ENCODE data around the gene IKZF3.
"Not testable (repeated sequence)": the region's sequence is repeated elsewhere in the genome, so short reads cannot be mapped to it uniquely, and the experiment has no call there.

Gene IKZF3

DNA sequence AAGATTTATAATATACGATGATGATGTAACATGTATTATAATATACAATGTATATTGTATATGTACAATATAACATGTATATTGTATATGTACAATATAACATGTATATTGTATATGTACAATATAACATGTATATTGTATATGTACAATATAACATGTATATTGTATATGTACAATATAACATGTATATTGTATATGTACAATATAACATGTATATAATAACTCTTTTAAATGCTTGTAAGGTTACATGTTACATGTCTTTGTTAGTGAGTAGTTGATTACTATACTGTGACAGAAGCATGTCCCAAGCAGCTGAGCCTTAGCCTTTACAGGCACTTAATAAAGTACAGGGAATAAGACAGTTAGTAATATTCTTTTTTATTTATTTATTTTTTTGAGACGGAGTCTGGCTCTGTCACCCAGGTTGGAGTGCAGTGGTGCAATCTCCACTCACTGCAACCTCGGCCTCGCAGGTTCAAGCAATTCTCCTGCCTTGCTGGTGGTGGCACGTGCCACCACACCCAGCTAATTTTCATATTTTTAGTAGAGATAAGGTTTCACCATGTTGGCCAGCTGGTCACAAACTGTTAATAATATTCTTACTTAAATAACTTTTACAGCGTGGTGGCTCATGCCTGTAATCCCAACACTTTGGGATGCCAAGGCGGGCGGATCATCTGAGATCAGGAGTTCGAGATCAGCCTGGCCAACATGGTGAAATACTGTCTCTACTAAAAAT, 8.0 kb downstream of the IKZF3 start:
- DNase-seq: peak; percentile 32

DNA sequence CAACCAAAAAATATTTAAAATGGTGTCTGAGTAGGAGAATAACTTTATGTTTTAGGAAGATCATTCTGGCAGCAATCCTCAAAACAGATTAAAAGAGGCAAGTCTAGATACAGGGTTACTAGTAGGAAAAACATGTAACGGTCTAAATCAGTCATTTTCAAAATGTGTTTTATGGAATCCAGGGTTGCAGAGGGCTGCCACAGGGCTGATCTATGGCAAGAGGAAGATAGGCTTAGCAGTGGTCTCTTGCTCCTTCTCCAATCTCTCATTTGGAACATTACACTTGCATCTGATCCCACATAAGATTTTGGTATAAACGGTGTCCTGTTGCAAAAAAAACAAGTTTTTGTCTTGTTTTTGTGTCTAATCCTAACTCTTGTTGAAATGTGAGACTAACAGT, 9.2 kb downstream of the IKZF3 start:
- no peak for DNase-seq

DNA sequence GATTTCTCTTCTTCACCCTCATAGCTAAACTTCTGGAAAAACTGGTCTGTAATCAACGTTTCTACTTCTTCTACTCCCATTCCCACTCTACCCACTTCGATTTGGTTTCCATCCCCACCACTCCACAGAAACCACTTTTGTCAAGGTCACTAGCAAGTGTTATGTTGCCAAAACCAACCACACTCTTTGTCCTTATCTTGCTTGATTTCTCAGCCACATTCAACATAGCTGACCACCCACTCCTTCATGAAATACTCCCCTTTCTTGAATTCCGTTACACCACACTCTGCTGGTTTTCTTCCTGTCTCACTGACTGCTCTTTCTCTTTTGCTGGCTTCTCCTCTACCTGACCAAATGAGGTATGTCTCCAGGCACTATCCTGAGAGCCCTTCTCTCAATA, 11.9 kb downstream of the IKZF3 start:
- peak; percentile 75 for DNase-seq

DNA sequence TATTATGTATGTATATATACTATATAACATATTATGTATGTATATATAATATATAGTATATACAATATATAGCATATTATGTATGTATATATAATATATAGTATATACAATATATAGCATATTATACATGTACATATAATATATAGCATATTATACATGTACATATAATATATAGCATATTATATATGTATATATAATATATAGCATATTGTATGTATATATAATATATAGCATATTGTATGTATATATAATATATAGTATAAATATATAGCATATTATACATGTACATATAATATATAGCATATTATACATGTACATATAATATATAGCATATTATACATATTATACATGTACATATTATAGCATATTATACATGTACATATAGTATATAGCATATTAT, 13.9 kb downstream of the IKZF3 start:
- DNase-seq: not testable (repeated sequence)

- no peak for DNase-seq
Measured at GRCh38 chr17:39848600-39848999, 15.5 kb downstream of the IKZF3 start.

DNA sequence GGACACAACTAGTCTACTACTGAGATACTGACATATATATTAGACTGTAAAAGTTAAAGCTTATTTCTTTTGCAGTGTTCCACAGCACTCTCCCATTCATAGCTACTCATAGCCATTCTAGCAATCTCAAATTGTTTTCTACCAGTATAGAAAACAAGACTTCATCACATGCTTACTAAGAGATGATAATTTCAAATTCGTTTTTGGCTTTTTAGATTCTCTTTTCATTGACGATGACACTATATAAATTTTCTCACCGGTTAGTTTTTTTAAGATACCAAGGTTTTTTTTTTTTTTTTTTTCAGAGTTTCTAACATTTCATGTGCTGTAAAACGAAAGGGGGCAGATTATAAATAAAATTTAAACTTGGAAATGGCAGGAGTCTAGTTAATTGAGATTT, 17.9 kb downstream of the IKZF3 start:
- no peak for DNase-seq

DNA sequence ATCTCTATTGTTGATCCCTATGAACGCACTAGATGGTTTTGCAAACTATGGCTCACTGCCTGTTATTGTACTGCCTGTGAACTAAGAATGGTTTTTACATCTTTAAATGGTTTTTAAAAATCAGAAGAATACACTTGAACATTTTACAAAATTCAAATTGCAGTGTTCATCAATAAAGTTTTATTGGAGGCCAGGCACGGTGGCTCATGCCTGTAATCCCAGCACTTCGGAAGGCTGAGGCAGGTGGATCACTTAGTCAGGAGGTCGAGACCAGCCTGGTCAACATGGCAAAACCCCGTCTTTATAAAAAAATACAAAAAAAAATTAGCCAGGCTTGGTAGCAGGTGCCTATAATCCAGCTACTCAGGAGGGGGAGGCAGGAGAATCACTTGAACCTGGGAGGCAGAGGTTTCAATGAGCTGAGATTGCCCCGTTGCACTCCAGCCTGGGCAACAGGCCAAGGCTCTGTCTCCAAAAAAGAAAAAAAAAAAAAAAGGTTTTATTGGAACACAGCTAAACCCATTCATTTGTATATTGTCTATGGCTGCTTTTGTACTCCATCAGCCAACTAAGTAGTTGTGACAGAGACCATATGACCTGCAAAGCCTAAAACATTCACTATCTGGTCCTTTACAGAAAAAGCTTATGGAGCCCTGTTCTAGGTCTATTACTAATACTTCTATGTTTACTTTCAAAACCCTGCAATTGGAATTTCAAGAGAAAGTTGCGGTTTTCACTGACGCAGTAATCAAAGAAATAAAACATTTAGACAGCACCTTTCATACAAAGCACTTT, 18.9 kb downstream of the IKZF3 start:
- DNase-seq: no peak

DNA sequence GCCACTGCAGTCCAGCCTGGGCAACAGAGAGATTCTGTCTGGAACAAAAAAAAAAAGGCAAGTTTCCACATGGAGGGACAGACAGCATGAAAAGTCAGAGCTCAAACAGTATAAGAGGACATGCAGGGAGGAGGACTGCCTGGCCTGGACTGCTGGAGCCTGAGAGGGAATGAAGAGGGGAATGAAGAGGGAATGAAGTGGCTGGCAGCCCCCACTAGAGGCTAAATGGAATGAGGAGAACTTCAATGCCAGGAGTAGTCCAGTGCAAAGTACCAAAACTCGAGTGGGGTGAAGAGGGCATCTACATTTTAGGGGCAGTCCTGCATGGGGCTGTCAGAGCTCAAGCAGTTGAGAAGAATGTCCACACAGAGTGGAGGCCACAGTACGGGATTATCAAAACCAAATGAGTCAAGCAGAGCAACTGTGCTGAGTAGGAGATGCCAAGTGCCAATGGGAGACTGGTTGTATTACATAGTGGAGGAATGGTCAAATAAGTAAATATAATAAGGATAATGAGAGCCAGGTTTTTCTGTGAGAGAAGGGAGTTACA, 22.9 kb downstream of the IKZF3 start:
- no peak for DNase-seq

DNA sequence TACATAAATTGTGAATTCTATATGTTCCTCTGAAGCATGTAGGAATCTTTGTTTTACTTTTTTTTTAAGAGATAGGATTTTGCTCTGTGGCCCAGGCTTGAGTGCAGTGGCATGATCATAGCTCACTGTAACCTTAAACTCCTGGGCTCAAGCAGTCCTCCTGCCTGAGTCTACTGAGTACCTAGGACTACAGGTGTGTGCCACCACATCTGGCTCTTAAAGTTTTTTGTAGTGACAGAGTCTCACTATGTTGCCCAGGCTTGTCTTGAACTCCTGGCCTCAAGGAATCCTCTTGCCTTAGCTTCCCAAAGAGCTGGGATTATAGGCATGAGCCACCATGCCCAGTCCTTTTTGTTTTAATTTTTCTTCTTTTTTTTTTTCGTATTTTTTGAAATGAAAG, 25.3 kb downstream of the IKZF3 start:
- no peak for DNase-seq

- DNase-seq: no peak
Measured at GRCh38 chr17:39838057-39838456, 26.1 kb downstream of the IKZF3 start.

DNA sequence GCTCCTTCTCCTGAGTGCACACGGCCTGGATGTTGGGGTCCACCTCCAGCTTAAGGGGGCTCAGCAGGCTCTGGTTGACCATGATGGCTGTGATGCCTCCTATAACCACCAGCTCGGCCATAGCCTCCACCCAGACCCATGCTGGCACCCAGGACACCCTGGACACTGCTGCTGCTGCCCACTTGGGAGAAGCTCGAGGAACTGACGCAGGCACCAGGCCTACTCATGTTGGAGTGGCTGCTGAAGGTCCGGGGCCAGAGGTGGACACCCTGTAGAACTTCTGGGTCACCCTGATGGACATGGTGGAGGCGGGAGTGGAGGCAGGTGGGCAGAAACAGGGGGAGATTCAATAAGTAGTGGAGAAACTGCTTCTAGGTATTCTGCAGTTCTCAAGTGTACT, 28.0 kb downstream of the IKZF3 start:
- no peak for DNase-seq

DNA sequence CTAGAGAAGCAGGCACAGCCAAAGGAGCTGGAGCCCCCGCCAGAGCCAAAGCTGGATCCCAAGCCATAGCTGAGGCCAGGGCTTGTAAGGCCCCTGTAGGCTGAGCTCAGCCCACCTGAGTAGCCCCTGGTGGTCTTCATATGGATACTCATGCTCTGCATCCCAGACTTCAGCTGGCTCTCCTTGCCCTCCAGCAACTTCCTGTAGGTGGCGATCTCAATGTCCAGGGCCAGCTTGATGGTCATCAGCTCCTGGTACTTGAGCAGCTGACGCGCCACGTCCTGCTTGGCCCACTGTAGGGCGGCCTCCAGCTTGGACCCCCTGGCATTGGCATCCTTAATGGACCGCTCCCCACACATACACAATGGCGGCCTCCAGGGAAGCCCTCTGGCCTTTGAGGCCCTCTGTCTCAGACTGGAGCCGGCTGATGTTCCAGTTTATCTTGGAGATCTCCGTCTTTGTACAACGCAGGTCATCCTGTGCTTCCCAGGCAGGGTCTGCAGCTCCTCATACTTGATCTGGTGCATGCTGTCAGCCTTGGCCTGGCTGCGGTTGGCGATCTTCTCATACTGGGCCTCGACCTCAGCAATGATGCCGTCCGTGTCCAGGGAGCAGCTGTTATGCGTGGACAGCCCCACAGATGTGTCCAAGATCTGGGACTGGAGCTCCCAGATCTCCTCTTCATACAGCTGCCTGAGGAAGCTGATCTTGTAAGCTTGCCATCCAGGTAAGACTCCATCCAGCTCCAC, 28.9 kb downstream of the IKZF3 start:
- DNase-seq: no peak

DNA sequence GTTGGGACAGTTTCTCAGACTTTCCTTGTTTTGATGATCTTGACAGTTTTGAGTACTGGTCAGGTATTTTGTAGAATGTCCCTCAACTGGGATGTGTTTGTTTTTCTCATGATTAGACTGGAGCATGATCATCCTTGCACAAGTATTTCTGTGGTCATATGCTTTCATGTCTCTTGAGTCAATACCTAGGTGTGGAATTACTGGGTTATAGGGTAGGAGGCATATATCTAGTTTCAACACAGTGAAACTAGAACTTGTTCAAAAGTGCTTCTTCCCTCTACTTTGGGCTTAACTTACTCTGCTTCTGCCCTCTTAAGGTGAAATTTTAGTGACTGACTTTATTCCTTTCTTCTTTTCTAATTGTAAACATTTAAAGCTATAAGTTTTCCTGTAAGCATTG, 30.1 kb downstream of the IKZF3 start:
- DNase-seq: no peak

GRCh38 chr17:39831588-39831987, 32.5 kb downstream of the IKZF3 start:
- no peak for DNase-seq

DNA sequence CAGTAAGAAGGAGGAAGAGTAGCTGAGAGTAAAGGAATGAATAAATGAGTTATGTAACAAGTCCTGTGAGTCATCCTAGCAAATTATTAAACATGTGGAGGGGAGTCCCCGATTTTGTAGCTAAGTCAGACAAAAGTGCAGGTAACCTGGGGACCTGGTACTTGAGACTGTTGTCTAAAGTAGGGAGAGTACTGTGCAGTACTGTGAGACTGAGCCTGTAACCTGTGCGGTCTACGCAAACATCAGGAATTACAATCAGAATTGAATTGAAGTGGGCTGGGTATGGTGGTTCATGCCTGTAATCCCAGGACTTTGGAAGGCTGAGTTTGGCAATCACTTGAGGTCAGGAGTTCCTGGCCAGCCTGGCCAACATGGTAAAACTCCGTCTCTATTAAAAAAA, 35.7 kb downstream of the IKZF3 start:
- DNase-seq: no peak

DNA sequence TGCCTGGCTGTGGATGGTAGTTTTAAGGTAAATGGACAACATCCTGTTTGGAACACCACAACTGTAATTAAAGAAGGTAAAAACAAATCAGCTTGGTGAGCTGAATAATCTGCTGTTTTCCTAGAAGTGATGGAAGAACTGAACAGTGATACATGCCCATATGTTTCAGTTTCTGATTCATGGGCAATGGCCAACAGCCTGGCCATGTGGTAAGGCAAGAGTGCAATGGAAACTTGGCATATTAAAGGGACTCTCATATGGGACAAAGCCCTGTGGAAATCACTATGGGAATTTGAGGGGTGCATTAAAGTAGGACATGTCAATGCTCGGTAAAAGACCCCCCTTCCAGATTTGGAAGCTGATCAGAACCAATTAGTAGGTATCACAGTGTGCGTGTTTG, 37.8 kb downstream of the IKZF3 start:
- no peak for DNase-seq

DNA sequence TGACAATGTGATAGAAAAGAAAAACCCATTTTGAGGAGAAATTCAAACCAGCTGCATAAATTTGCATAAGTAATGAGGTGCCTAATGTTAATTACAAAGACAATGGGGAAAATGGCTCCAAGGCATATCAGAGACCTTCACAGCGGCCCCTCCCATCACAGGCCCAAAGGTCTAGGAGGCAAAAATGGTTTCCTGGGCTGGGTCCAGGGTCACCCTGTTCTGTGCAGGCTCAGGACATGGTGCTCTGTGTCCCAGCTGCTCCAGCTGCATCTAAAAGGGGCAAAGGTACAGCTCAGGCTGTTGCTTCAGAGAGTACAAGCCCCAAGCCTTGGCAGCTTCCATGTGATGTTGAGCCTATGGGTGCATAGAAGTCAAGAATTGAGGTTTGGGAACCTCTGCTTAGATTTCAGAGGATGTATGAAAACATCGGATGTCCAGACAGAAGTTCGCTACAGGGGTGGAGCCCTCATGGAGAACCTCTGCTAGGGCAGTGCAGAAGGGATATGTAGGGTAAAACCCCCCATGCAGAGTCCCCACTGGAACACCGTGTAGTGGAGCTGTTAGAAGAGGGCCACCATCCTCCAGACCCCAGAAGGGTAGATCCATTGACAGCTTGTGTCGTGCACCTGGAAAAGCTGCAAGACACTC, 40.6 kb downstream of the IKZF3 start:
- DNase-seq: no peak

DNA sequence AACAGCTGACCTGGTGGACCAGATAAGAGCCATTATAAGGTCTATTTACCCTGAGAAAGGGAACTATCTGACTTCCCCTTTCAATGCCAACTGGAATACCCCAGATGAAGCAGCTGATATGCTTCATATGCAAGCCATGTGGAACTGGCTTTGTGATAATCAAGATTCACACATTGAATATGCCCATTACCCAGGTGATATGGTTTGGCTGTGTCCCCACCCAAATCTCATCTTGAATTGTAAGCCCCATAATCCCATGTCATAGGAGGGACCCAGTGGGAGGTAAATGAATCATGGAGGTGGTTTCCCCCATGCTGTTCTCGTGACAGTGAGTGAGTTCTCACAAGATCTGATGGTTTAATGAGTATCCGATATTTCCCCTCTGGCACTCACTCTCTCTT, 42.1 kb downstream of the IKZF3 start:
- DNase-seq: peak; percentile 10

GRCh38 chr17:39820987-39821386, 43.1 kb downstream of the IKZF3 start:
- no peak for DNase-seq

- DNase-seq: no peak
Measured at GRCh38 chr17:39820541-39820940, 43.6 kb downstream of the IKZF3 start.

DNA sequence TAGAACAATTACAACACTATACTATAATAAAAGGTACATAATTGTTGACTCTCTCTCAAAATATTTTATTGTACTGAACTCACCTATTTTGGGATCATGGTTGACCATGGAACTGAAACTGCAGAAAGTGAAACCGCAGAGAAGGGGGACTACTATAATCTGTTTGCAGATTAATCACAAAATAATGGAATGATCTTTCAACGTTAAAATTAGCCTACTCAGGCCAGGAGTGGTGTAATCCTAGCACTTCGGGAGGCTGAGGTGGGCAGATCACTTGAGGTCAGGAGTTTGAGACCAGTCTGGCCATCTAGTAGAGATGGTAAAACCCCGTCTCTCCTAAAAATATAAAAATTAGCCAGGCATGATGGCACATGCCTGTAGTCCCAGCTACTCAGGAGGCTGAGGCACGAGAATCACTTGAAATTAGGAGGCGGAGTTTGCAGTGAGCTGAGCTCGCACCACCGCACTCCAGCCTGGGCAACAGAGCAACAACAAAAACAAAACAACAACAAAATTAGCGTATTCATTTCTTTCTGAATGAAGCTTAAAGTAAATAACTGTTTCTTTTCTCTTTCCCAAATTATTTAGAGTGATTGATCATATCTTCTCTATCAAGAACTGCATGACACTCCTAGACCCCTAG, 45.6 kb downstream of the IKZF3 start:
- DNase-seq: no peak

DNA sequence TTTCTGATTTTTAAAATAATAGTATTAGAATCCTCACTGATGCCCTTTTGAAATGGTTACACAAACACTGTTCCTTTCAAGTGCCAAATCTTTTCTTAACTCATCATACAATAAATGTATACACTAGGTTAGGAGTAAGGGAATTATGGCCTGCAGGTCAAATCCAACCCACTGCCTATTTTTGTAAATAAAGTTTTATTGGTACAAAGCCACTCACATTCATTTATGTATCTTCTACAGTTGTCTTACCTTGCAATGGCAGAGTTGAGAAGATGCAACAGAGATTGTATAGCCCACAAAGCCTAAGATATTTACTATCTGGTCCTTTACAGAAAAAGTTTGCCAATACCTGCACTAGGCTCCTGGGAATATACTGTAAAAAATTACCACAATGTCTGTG, 47.8 kb downstream of the IKZF3 start:
- DNase-seq: no peak

GRCh38 chr17:39814497-39814896, 49.6 kb downstream of the IKZF3 start:
- DNase-seq: no peak

Data from hematopoietic multipotent progenitor cell treated with erythropoietin and hydrocortisone succinate and interleukin-3 and kit ligand, for 8 days (in vitro differentiated cells).